Tibial artery (tissue), 4 donors: ENCODE data around the gene GNG12.
A peak's percentile ranks its signal among the peaks of the same experiment; 100 is the strongest.

Source experiments
- DNase-seq, 2 donors: peaks; one replicate each; pipeline ENCODE4 v3.0.0-alpha.2; 2019
- H3K27ac ChIP-seq, 2 donors: fragments of 200-600 bp; sonication (generic) in 1 of 2; 1 replicate in 1 of 2; 2 replicates in 1 of 2; pipeline ENCODE4 v1.5.1; 2018 to 2019; ENCODE audit warnings: mild to moderate bottlenecking in 1 of 2
- H3K27me3 ChIP-seq, 2 donors: fragments of 200-600 bp; sonication (generic) in 1 of 2; one replicate each; pipeline versions ENCODE4 v1.5.1 to v1.6.0; 2016 to 2019
- H3K36me3 ChIP-seq, 3 donors: fragments of 200-600 bp; sonication (generic) in 2 of 3; one replicate each; pipeline ENCODE4 v1.5.1; 2016 to 2019; ENCODE audit warnings: mild to moderate bottlenecking in 2 of 3
- H3K4me1 ChIP-seq, 4 donors: fragments of 200-600 bp; sonication (generic) in 2 of 4; 1 replicate in 3 of 4; 2 replicates in 1 of 4; pipeline ENCODE4 v1.5.1; 2016 to 2019
- H3K4me3 ChIP-seq, 2 donors: fragments of 200-600 bp; sonication (generic) in 1 of 2; 1 replicate in 1 of 2; 2 replicates in 1 of 2; pipeline ENCODE4 v1.5.1; 2018 to 2019; ENCODE audit warnings: mild to moderate bottlenecking in 2 of 2
- H3K9me3 ChIP-seq, 3 donors: fragments of 200-600 bp; sonication (generic) in 1 of 3; one replicate each; pipeline ENCODE4 v1.5.1; 2016 to 2019
- intact Hi-C: fragments of 100-400 bp; cut with DNase I; formaldehyde crosslinking; loops from one replicate; pipeline ENCODE4 v1.15.0; 2023; ENCODE audit warnings: low total_unique reads
- TF ChIP-seq, protein P1 (sequence below), 2 experiments: fragments of 200-600 bp in 1 of 2; fragments of 450-650 bp in 1 of 2; IDR thresholded peaks; one replicate each; pipeline ENCODE4 v1.5.1; 2017 to 2019; ENCODE audit warnings: antibody characterized with exemption in 2 of 2, mild to moderate bottlenecking in 1 of 2, moderate library complexity in 1 of 2

GNG12 gene

GRCh38 chr1:67722292-67722944, 110.8 kb downstream of the GNG12 start:
- no peak overlapping the region for H3K4me3 ChIP-seq
- H3K27me3 ChIP-seq: no peaks in the 10 kb centered on the region
- intact Hi-C loops: no loop called here
- TF ChIP-seq, protein P1, sequence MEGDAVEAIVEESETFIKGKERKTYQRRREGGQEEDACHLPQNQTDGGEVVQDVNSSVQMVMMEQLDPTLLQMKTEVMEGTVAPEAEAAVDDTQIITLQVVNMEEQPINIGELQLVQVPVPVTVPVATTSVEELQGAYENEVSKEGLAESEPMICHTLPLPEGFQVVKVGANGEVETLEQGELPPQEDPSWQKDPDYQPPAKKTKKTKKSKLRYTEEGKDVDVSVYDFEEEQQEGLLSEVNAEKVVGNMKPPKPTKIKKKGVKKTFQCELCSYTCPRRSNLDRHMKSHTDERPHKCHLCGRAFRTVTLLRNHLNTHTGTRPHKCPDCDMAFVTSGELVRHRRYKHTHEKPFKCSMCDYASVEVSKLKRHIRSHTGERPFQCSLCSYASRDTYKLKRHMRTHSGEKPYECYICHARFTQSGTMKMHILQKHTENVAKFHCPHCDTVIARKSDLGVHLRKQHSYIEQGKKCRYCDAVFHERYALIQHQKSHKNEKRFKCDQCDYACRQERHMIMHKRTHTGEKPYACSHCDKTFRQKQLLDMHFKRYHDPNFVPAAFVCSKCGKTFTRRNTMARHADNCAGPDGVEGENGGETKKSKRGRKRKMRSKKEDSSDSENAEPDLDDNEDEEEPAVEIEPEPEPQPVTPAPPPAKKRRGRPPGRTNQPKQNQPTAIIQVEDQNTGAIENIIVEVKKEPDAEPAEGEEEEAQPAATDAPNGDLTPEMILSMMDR (IDR thresholded peaks at IDR 0.05): no peak
- DNase-seq: no peak
- peak overlapping the region; percentile 64 to 74 for H3K27ac ChIP-seq
- peaks cover 0 to 83% (median 44%) of the 10 kb centered on the region in 4 donors for H3K4me1 ChIP-seq
- H3K36me3 ChIP-seq: no peaks in the 10 kb centered on the region
- H3K9me3 ChIP-seq: no peaks in the 10 kb centered on the region

GRCh38 chr1:67721650-67722291, 111.5 kb downstream of the GNG12 start:
- Histone ChIP-seq H3K27me3 (no peaks in the 10 kb centered on the region), H3K36me3 (no peaks in the 10 kb centered on the region), H3K9me3 (no peaks in the 10 kb centered on the region), H3K4me3 (no peak overlapping the region), H3K27ac (peak overlapping the region; percentile 64 to 74), H3K4me1 (peaks cover 0 to 84% (median 48%) of the 10 kb centered on the region in 4 donors)
- TF ChIP-seq, protein P1 (IDR thresholded peaks at IDR 0.05): no peak
- intact Hi-C loops: no loop called here
- DNase-seq: no peak

DNA sequence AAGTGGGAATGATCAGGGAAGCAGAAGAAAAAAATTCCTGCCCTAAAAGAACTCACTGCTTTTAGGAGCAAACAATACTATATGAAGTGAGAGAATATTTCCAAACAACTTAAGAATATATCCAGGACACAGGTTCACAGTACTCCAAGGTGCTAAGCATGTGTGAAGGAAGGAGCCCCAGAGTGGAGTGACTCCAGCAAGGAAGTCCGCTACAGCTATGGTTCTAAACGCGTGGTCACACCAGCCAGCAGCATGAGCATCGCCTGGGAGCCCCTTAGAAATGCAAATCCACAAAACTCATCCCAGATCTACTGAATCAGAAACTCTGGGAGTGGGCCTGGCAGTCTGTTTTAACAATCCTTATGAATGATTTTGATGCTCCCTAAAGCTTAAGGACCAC, 112.2 kb downstream of the GNG12 start:
- H3K4me1 ChIP-seq: peaks cover 0 to 84% (median 53%) of the 10 kb centered on the region in 4 donors
- no peaks in the 10 kb centered on the region for H3K36me3 ChIP-seq
- intact Hi-C loops: no loop called here
- H3K27me3 ChIP-seq: no peaks in the 10 kb centered on the region
- TF ChIP-seq, protein P1 (IDR thresholded peaks at IDR 0.05): no peak
- H3K27ac ChIP-seq: peak overlapping the region; percentile 64 to 74
- DNase-seq: no peak
- H3K4me3 ChIP-seq: no peak overlapping the region
- H3K9me3 ChIP-seq: no peaks in the 10 kb centered on the region

- intact Hi-C loops: no loop called here
- H3K36me3 ChIP-seq: no peaks in the 10 kb centered on the region
- H3K4me1 ChIP-seq: peaks cover 0 to 84% (median 50%) of the 10 kb centered on the region in 4 donors
- no peaks in the 10 kb centered on the region for H3K27me3 ChIP-seq
- H3K27ac ChIP-seq: no peak overlapping the region
- H3K4me3 ChIP-seq: no peak overlapping the region
- TF ChIP-seq, protein P1 (IDR thresholded peaks at IDR 0.05): no peak
- H3K9me3 ChIP-seq: no peaks in the 10 kb centered on the region
- no peak for DNase-seq
Observed at GRCh38 chr1:67719329-67720196, 113.7 kb downstream of the GNG12 start.

- Histone ChIP-seq H3K4me1 (peaks cover 0 to 84% (median 52%) of the 10 kb centered on the region in 4 donors), H3K9me3 (no peaks in the 10 kb centered on the region), H3K27me3 (no peaks in the 10 kb centered on the region), H3K27ac (no peak overlapping the region), H3K4me3 (no peak overlapping the region), H3K36me3 (no peaks in the 10 kb centered on the region)
- intact Hi-C loops: no loop called here
- DNase-seq: no peak
- TF ChIP-seq, protein P1 (IDR thresholded peaks at IDR 0.05): no peak
Observed at GRCh38 chr1:67717876-67718275, 115.4 kb downstream of the GNG12 start.
